Measurements from ENCODE around the gene ADAD1.
"Not testable (repeated sequence)": the region's sequence is repeated elsewhere in the genome, so short reads cannot be mapped to it uniquely, and the experiment has no call there.

The ADAD1 gene

DNA sequence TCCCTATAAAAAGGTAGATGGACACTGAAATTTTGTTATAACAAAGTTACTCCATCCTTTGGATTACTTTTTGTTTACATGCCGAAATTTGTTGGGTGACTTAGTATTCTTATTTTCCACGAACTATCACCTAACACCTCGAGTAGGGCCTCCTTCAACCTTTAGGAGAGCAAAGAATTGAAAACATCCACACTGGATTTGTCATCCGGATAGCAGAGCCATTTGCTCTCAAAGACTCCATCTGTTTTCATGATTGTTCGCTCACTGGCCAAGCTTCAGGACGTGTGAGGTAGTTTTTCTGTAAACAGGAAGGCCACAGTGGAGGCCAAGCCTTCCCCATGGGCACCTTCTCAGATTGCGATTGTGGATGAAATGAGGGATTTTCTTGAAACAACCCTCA, at the start of gene ADAD1:
TSS of gene ADAD1 (plus strand) at position 301 of the 400 bp plus-strand sequence. CDS start 1,059 bp downstream, outside the sequence.
- Histone ChIP-seq H3K27me3 (ENCODE audit: low read depth) (no peaks in the 10 kb centered on the region), H3K9me3 (no peaks in the 10 kb centered on the region), H3K36me3 (replicated peaks) (no peaks in the 10 kb centered on the region), H3K4me3 (no peak within 1 kb of the TSS), H3K4me1 (no peaks in the 10 kb centered on the region)
- no peak for DNase-seq (ENCODE audit: low spot score in 2 of 2)
- in situ Hi-C loops (cut with MboI; ENCODE audit: low sequenced_read_pairs): no loop called here

DNA sequence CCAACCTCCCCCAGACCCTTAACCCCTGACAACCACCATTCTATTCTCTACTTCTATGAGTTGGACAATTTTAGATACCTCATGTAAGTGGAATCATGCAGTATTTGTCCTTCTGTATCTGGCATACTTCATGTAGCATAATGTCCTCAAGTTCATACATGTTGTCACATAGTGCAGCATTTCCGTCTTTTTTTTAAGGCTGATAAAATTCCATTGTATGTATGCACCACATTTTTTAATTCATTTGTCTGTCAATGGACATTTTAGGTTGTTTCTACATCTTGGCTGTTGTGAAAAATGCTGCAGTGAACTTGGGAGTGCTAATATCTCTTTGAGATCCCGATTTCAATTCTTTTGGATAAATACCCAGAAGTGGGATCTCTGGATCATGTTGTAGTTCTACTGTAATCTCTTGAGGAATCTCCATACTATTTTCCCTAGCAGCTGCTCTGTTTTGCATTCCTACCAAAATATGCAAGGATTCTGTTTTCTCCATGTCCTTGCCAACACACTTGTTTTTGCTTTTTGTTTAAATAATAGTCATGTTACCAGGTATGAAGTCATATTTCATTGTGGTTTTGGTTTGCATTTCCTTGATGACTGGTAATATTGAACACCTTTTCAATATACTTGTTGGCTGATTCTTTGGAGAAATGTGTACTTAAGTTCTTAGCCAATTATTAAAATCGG, 48.8 kb upstream of the ADAD1 start:
- no peaks in the 10 kb centered on the region for H3K4me1 ChIP-seq
- H3K36me3 ChIP-seq (replicated peaks): peaks cover 3% of the 10 kb centered on the region; the same call in 1 of the 2 replicates
- H3K27me3 ChIP-seq (ENCODE audit: low read depth): no peaks in the 10 kb centered on the region
- no peak for DNase-seq (ENCODE audit: low spot score in 2 of 2)
- H3K4me3 ChIP-seq: no peak overlapping the region
- H3K9me3 ChIP-seq: no peaks in the 10 kb centered on the region
- in situ Hi-C loops (cut with MboI; ENCODE audit: low sequenced_read_pairs): no loop called here

DNA sequence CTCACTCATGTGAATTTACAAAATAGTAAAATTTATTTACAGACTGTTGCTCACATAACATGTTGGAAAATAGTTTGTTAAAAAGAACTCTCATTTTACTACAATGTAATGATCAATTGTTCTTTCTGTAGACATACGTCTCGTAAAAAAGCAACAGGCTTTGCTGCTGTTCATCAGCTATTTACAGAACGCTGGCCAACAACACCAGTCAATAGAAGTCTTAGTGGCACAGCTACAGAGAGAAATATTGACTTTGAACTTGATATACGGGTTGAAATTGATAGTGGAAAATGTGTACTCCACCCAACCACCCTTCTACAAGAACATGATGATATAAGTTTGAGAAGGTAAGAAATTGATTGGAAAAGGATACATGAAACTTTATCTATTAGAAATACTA, 47.6 kb upstream of the ADAD1 start:
- Histone ChIP-seq H3K4me3 (no peak overlapping the region), H3K36me3 (replicated peaks) (peaks cover 3% of the 10 kb centered on the region; the same call in 1 of the 2 replicates)

GRCh38 chr4:122334828-122335227, 44.0 kb upstream of the ADAD1 start:
- Histone ChIP-seq H3K4me1 (no peaks in the 10 kb centered on the region), H3K36me3 (replicated peaks) (no peaks in the 10 kb centered on the region), H3K4me3 (no peak overlapping the region), H3K9me3 (no peaks in the 10 kb centered on the region), H3K27me3 (ENCODE audit: low read depth) (no peaks in the 10 kb centered on the region)
- in situ Hi-C loops (cut with MboI; ENCODE audit: low sequenced_read_pairs): no loop called here
- no peak for DNase-seq (ENCODE audit: low spot score in 2 of 2)

More for the DNA sequence above, 47.6 kb upstream of the ADAD1 start:
- no peaks in the 10 kb centered on the region for H3K4me1 ChIP-seq
- no peak for DNase-seq (ENCODE audit: low spot score in 2 of 2)
- no peaks in the 10 kb centered on the region for H3K9me3 ChIP-seq
- in situ Hi-C loops (cut with MboI; ENCODE audit: low sequenced_read_pairs): no loop called here
- H3K27me3 ChIP-seq (ENCODE audit: low read depth): no peaks in the 10 kb centered on the region

DNA sequence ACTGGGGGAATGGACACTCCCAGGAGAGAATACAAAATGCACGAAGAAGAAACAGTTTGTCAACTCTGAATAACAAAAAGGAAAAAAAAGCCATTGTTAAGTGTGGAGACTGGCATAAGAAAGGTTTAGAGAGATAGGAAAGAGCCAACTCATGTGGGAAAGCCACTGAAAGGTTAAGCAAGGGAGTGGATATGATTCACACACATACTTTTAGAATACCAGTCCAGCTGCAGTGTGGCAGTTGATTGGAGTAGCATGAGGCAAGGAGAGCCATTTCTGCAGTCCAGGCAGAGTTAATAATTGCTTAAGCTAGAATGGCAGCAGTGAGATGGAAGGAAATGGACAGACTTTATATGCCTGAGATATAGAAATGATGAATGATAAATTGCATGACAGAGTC, 36.9 kb upstream of the ADAD1 start:
- Histone ChIP-seq H3K27me3 (ENCODE audit: low read depth) (no peaks in the 10 kb centered on the region), H3K36me3 (replicated peaks) (no peaks in the 10 kb centered on the region), H3K4me3 (no peak overlapping the region), H3K4me1 (no peaks in the 10 kb centered on the region), H3K9me3 (no peaks in the 10 kb centered on the region)
- in situ Hi-C loops (cut with MboI; ENCODE audit: low sequenced_read_pairs): no loop called here
- no peak for DNase-seq (ENCODE audit: low spot score in 2 of 2)

- no peak for DNase-seq (ENCODE audit: low spot score in 2 of 2)
- no peak overlapping the region for H3K4me3 ChIP-seq
- H3K9me3 ChIP-seq: no peaks in the 10 kb centered on the region
- in situ Hi-C loops (cut with MboI; ENCODE audit: low sequenced_read_pairs): no loop called here
- peaks cover 7% of the 10 kb centered on the region for H3K36me3 ChIP-seq (replicated peaks)
- H3K4me1 ChIP-seq: no peaks in the 10 kb centered on the region
- H3K27me3 ChIP-seq (ENCODE audit: low read depth): no peaks in the 10 kb centered on the region
These were observed 32.8 kb upstream of the ADAD1 start for GRCh38 chr4:122346036-122346435.

DNA sequence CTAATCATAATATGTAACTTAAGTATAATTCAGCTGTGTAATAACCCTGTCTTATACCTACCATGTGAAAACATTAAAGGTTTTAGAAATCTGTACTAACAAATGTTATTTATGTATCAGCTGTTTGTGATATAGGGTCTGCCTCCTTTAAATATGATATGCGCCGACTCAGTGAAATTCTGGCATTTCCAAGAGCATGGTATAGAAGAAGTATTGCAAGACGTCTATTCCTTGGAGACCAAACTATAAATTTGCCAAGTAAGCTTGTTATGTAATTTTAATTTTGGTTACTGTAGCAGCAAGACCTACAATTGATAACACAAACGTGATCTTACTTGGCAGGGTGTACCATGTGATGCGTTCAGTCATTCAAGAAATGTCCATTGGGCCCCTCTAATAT, 32.3 kb upstream of the ADAD1 start:
- Histone ChIP-seq H3K27me3 (ENCODE audit: low read depth) (no peaks in the 10 kb centered on the region), H3K36me3 (replicated peaks) (peaks cover 7% of the 10 kb centered on the region), H3K4me3 (no peak overlapping the region), H3K9me3 (no peaks in the 10 kb centered on the region), H3K4me1 (no peaks in the 10 kb centered on the region)
- in situ Hi-C loops (cut with MboI; ENCODE audit: low sequenced_read_pairs): no loop called here
- DNase-seq (ENCODE audit: low spot score in 2 of 2): no peak

GRCh38 chr4:122356317-122356808, 22.4 kb upstream of the ADAD1 start:
- Histone ChIP-seq H3K36me3 (replicated peaks) (peaks cover 4% of the 10 kb centered on the region; the same call in 1 of the 2 replicates), H3K27me3 (ENCODE audit: low read depth) (no peaks in the 10 kb centered on the region), H3K9me3 (no peaks in the 10 kb centered on the region), H3K4me3 (no peak overlapping the region), H3K4me1 (no peaks in the 10 kb centered on the region)
- no peak for DNase-seq (ENCODE audit: low spot score in 2 of 2)
- in situ Hi-C loops (cut with MboI; ENCODE audit: low sequenced_read_pairs): no loop called here

DNA sequence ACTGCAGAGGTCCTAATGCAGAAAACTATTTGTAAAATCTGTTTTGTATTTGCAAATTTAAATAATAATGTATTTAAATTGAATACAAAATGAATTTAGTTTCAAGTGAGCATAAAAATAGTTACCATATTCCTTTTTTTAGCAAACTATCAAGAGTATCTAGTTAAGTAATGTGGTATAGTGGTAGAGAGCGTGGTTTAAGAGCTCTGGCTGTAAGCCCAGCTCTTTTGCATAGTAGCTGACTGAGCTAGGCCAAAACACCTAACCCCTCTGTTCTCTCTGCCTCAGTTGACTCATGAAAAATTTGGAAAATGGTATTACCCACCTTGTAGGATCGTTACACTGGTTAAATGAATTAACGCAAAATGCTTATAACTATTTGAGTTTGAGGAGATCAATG, 18.1 kb upstream of the ADAD1 start:
- in situ Hi-C loops (cut with MboI; ENCODE audit: low sequenced_read_pairs): no loop called here
- H3K27me3 ChIP-seq (ENCODE audit: low read depth): no peaks in the 10 kb centered on the region
- H3K9me3 ChIP-seq: no peaks in the 10 kb centered on the region
- H3K4me1 ChIP-seq: no peaks in the 10 kb centered on the region
- H3K4me3 ChIP-seq: no peak overlapping the region
- no peak for DNase-seq (ENCODE audit: low spot score in 2 of 2)
- H3K36me3 ChIP-seq (replicated peaks): no peaks in the 10 kb centered on the region

GRCh38 chr4:122364700-122365404, 14.0 kb upstream of the ADAD1 start:
- Histone ChIP-seq H3K9me3 (no peaks in the 10 kb centered on the region), H3K4me3 (no peak overlapping the region), H3K36me3 (replicated peaks) (no peaks in the 10 kb centered on the region)

DNA sequence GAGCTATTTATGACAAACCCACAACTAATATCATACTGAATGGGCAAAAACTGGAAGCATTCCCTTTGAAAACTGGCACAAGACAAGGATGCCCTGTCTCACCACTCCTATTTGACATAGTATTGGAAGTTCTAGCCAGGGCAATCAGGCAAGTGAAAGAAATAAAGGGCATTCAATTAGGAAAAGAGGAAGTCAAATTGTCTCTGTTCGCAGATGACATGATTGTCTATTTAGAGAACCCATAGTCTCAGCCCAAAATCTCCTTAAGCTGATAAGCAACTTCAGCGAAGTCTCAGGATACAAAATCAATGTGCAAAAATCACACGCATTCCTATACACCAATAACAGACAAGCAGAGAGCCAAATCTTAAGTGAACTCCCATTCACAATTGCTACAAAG, 10.0 kb upstream of the ADAD1 start:
- H3K4me1 ChIP-seq; H3K36me3 ChIP-seq (replicated peaks); H3K9me3 ChIP-seq; H3K4me3 ChIP-seq; H3K27me3 ChIP-seq (ENCODE audit: low read depth); DNase-seq (ENCODE audit: low spot score in 2 of 2); in situ Hi-C loops (cut with MboI; ENCODE audit: low sequenced_read_pairs): not testable (repeated sequence)

More at GRCh38 chr4:122364700-122365404, 14.0 kb upstream of the ADAD1 start:
- peak in 1 of 2 experiments; percentile 32 for DNase-seq (ENCODE audit: low spot score in 2 of 2)
- in situ Hi-C loops (cut with MboI; ENCODE audit: low sequenced_read_pairs): no loop called here
- Histone ChIP-seq H3K4me1 (no peaks in the 10 kb centered on the region), H3K27me3 (ENCODE audit: low read depth) (no peaks in the 10 kb centered on the region)

- DNase-seq (ENCODE audit: low spot score in 2 of 2): no peak
- no peaks in the 10 kb centered on the region for H3K27me3 ChIP-seq (ENCODE audit: low read depth)
- no peak overlapping the region for H3K4me3 ChIP-seq
- no peaks in the 10 kb centered on the region for H3K4me1 ChIP-seq
- no peaks in the 10 kb centered on the region for H3K36me3 ChIP-seq (replicated peaks)
- H3K9me3 ChIP-seq: no peaks in the 10 kb centered on the region
- in situ Hi-C loops (cut with MboI; ENCODE audit: low sequenced_read_pairs): no loop called here
These were observed 1.5 kb upstream of the ADAD1 start for GRCh38 chr4:122377352-122377751.

- in situ Hi-C loops (cut with MboI; ENCODE audit: low sequenced_read_pairs): no loop called here
- no peaks in the 10 kb centered on the region for H3K4me1 ChIP-seq
- DNase-seq (ENCODE audit: low spot score in 2 of 2): no peak
- no peaks in the 10 kb centered on the region for H3K9me3 ChIP-seq
- H3K27me3 ChIP-seq (ENCODE audit: low read depth): no peaks in the 10 kb centered on the region
- no peaks in the 10 kb centered on the region for H3K36me3 ChIP-seq (replicated peaks)
- H3K4me3 ChIP-seq: no peak overlapping the region
These were observed 428 bp downstream of the ADAD1 start for GRCh38 chr4:122379239-122379638.

GRCh38 chr4:122383341-122383740, 4.5 kb downstream of the ADAD1 start:
- no peaks in the 10 kb centered on the region for H3K27me3 ChIP-seq (ENCODE audit: low read depth)
- H3K9me3 ChIP-seq: peaks cover 3% of the 10 kb centered on the region; the same call in 1 of the 2 replicates
- no peaks in the 10 kb centered on the region for H3K4me1 ChIP-seq
- H3K36me3 ChIP-seq (replicated peaks): no peaks in the 10 kb centered on the region
- no peak overlapping the region for H3K4me3 ChIP-seq
- in situ Hi-C loops (cut with MboI; ENCODE audit: low sequenced_read_pairs): no loop called here
- no peak for DNase-seq (ENCODE audit: low spot score in 2 of 2)

All from HAP-1 (cell line).